ENCODE measurements around the gene PRICKLE4.
A peak's percentile ranks its signal among the peaks of the same experiment; 100 is the strongest.

PRICKLE4 gene

DNA sequence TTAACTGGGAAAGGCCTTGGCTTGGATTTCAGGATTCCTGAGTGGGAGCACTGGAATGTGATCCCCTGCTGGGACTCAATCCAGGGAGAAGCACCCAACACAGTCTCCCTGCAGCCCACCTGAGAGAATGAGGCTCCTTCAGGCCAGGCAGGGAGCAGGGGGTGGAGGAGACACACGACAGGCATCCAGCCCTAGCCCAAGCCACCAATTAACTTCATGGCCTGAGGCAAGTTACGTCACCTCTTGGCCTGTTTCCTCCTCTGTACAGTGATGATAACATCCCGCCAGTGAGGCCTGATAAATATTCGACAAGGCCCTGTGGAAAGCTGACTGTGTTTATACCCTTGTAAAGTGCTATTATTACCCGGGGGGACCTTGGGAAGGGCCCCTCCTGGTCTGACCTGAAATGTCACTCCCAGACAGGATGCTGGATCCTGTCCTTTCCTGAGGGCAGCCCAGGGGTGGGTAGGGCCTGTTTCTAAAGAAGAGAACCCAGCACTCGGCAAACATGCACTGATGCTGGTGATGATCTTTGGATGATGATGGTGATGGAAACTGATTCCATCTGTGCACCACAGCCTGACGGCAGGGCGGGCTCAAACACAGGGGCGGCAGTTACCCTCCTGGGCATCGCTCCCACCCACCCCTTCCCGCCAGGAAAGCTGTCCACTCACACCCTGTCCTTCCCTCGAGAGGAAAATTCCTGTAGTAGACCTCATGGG is 13.3 kb upstream of the PRICKLE4 start:
- Histone ChIP-seq H3K9me3 (ENCODE audit: control insufficient read depth, low read length) (no peaks in the 10 kb centered on the region), H3K27me3 (ENCODE audit: control insufficient read depth, insufficient read depth, low read length) (no peaks in the 10 kb centered on the region), H3K36me3 (ENCODE audit: control insufficient read depth, insufficient read depth, low read length) (peaks cover 5% of the 10 kb centered on the region), H3K4me1 (ENCODE audit: control insufficient read depth, insufficient read depth, low read length) (peaks cover 35% of the 10 kb centered on the region), H3K9ac (ENCODE audit: low read length) (peak overlapping the region; percentile 38), H3K4me3 (ENCODE audit: low read length) (no peak overlapping the region)

DNA sequence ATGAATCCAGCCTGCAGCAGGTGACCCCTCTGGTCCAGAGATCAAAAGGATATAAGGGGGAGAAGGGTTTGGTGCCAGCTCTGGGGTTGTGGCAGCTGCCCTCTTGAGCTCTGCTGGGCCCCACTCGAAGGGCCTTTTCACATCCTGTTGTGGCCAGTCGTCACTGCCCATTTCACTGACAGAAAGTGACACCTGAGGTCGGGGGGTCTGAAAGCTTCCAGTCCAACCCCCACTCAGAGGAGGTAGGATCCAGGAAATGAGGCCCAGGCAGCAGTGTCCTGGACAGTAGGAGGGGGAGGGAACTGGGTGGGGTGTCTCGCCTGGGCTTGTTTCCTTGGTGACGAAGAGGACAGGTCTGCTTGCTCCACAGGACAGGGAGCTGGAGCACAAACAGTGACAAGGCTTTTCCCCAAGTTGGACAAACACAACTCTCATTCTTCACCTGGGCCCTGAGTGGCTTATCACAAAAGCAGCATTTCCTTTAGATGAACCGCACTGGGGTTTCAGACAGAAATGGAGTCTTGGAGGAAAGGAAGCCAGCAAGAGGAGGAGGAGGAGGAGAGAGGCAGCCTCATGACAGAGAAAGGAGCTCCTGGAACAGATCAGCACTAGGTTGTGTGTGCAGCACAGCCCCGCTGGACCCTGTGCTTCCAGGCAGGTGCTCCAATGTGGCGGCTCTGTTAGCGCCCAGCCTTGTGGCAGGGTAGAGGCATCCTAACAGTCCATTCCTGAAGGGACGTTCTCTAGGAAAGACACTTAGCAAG is 11.9 kb upstream of the PRICKLE4 start:
- Histone ChIP-seq H3K9me3 (ENCODE audit: control insufficient read depth, low read length) (no peaks in the 10 kb centered on the region), H3K4me3 (ENCODE audit: low read length) (no peak overlapping the region), H3K36me3 (ENCODE audit: control insufficient read depth, insufficient read depth, low read length) (peaks cover 5% of the 10 kb centered on the region), H3K27me3 (ENCODE audit: control insufficient read depth, insufficient read depth, low read length) (no peaks in the 10 kb centered on the region), H3K4me1 (ENCODE audit: control insufficient read depth, insufficient read depth, low read length) (peaks cover 35% of the 10 kb centered on the region), H3K9ac (ENCODE audit: low read length) (peak overlapping the region; percentile 22)

DNA sequence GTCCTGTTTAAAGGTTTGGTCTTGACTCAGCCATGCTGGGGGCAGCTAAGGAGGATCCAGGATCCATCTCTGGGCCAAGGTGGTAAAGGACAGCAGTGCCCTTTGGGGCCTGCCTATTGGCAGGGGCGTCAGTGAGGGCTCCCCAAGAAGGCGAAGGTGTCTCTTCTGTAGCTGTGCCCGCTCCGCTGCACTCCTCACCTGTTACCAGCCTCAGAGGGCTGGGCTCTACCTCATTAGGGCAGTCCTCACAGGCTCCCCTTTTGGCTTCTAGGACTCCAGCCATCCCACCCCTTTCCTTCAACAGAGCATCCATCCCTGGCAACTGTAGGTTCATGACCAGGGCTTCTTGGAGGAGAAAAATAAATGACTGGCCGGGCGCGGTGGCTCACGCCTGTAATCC is 11.2 kb upstream of the PRICKLE4 start:
- Histone ChIP-seq H3K9me3 (ENCODE audit: control insufficient read depth, low read length) (no peaks in the 10 kb centered on the region), H3K4me3 (ENCODE audit: low read length) (no peak overlapping the region), H3K36me3 (ENCODE audit: control insufficient read depth, insufficient read depth, low read length) (peaks cover 5% of the 10 kb centered on the region), H3K27me3 (ENCODE audit: control insufficient read depth, insufficient read depth, low read length) (no peaks in the 10 kb centered on the region), H3K9ac (ENCODE audit: low read length) (peak overlapping the region; percentile 22), H3K4me1 (ENCODE audit: control insufficient read depth, insufficient read depth, low read length) (peaks cover 35% of the 10 kb centered on the region)

DNA sequence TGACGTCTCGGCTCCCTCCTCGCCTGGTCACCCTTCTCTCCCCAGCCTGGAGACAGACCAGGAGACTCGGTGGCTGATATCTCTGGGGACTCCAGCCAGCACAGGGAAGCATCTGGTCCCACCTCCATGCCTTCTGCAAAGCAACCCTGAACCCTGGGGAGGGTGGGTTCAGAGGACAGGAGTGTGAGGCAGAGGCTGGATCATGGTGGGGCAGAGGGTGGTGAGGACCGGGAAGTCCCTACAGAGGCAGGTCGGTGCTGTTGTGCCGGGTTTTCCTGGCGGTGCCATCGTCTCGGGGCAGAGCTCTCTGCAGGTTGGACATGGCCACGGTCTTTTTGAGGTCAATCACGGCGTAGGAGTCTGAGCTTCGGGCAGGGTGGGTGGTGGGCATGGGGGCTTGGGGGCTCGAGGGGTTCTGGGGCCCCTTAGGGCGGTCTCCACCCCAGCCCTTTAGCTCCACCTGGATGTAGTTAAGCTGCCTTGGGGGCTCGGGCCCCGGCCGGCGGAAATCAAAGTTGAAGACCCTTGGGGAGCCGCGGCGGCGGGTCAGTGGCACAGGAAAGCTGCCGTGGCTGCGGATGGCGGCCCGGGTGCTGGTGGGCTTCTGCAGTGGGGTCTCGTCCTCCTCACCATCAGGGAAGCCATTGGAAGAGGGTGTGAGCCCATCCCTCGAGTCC is 10.1 kb upstream of the PRICKLE4 start:
- H3K36me3 ChIP-seq (ENCODE audit: control insufficient read depth, insufficient read depth, low read length), result peaks cover 13% of the 10 kb centered on the region
- no peak overlapping the region for H3K9ac ChIP-seq (ENCODE audit: low read length)
- no peaks in the 10 kb centered on the region for H3K9me3 ChIP-seq (ENCODE audit: control insufficient read depth, low read length)
- no peaks in the 10 kb centered on the region for H3K27me3 ChIP-seq (ENCODE audit: control insufficient read depth, insufficient read depth, low read length)
- peaks cover 42% of the 10 kb centered on the region for H3K4me1 ChIP-seq (ENCODE audit: control insufficient read depth, insufficient read depth, low read length)
- H3K4me3 ChIP-seq (ENCODE audit: low read length), result no peak overlapping the region

DNA sequence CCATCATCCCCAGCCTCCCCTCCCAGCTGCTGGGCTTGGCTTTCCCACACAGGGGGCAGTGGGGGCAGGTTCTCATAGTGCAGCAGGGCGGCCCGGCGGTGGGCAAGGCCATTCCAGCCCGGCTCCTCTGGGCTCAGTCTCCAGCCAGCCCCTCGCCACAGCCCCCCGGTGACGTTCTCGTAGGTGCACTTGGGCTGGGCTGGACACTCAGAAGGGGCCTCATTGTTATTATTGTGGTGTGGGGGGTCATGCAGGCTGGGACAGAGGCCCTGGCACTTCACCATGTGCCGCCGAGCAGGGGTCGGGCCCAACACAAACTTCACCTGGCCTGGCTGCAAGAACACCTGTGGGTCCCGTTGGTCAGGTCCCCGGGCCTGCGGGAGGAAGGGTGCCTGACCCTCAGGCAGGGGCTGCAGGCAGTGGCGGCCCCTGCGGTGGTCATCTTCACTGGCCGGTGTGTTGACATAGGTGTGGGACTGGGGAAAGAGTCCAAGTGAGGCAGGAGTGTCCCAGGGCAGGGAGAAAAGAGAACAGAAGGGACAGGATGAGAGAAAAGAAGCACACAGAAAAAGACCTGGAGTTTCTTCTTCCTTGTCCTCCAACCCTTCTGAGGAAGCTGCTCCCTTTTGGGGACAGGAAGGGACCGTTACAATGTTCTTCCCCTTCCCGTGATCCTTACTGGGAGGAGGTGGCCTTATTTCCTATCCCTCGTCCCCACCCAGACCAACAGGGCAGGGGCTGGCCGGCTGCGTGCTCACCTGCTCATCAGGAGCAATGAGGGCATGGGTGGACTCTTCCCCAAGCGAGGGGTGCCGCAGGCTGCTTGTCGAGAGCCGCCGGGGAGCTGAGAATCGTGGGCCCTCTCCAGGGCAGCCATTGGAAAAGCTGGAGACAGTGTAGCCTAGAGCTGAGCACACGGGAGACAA is 9.3 kb upstream of the PRICKLE4 start:
- Histone ChIP-seq H3K36me3 (ENCODE audit: control insufficient read depth, insufficient read depth, low read length) (peaks cover 13% of the 10 kb centered on the region), H3K4me1 (ENCODE audit: control insufficient read depth, insufficient read depth, low read length) (peaks cover 46% of the 10 kb centered on the region), H3K9me3 (ENCODE audit: control insufficient read depth, low read length) (no peaks in the 10 kb centered on the region), H3K4me3 (ENCODE audit: low read length) (no peak overlapping the region), H3K27me3 (ENCODE audit: control insufficient read depth, insufficient read depth, low read length) (no peaks in the 10 kb centered on the region), H3K9ac (ENCODE audit: low read length) (no peak overlapping the region)

DNA sequence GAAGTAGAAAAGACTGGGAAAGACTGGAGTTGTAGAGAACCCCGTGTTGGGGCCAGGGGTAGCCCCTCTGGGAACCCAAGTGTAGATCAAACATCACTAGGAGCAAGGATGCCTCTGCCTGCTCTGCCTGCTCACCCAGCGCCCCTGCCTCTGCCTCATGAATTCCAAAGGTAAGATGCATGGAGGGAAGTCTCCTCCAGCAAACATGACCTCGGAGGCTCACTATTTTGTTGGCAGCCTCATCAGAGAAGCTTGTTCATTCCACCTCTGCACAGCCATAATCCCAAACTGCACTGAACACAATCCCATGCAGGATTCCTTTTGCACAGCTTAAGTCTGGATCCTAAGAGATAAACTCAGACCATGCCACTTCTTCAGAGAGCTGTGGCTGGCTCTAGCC is 5.7 kb upstream of the PRICKLE4 start:
- peaks cover 13% of the 10 kb centered on the region for H3K36me3 ChIP-seq (ENCODE audit: control insufficient read depth, insufficient read depth, low read length)
- H3K9me3 ChIP-seq (ENCODE audit: control insufficient read depth, low read length), result no peaks in the 10 kb centered on the region
- peaks cover 21% of the 10 kb centered on the region for H3K4me1 ChIP-seq (ENCODE audit: control insufficient read depth, insufficient read depth, low read length)

DNA sequence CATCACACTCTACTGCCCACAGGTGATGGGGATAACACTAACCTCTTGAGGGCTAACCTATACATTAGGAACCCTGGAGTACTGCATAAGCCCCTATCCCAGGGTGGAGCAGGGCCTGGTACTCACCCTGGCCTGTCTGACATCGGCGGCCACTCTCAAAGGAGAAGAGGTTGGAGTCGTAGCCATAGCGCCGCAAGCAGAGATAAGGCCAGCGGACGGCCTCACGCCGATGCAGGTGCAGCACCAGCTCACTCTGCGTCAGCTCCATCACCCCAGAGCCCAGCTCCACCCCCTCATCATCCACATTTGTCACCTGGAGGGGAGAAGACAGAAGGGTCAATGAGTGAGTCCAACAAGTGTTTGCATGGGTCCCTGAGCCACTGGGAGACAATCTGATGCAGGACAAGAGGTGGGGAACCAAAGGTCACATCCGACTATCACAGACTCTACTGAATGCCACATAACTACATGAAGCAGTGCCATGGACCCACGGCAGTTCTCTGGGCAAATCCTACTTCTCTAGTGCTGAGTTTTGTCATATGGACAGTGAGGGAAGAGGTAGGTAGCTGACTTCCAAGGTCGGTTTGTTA is 5.2 kb upstream of the PRICKLE4 start:
- no peak overlapping the region for H3K9ac ChIP-seq (ENCODE audit: low read length)
- no peaks in the 10 kb centered on the region for H3K27me3 ChIP-seq (ENCODE audit: control insufficient read depth, insufficient read depth, low read length)
- H3K36me3 ChIP-seq (ENCODE audit: control insufficient read depth, insufficient read depth, low read length), result peaks cover 13% of the 10 kb centered on the region
- H3K9me3 ChIP-seq (ENCODE audit: control insufficient read depth, low read length), result no peaks in the 10 kb centered on the region
- no peak overlapping the region for H3K4me3 ChIP-seq (ENCODE audit: low read length)
- H3K4me1 ChIP-seq (ENCODE audit: control insufficient read depth, insufficient read depth, low read length), result peaks cover 21% of the 10 kb centered on the region

More for the DNA sequence above, 5.7 kb upstream of the PRICKLE4 start:
- no peaks in the 10 kb centered on the region for H3K27me3 ChIP-seq (ENCODE audit: control insufficient read depth, insufficient read depth, low read length)
- no peak overlapping the region for H3K9ac ChIP-seq (ENCODE audit: low read length)
- no peak overlapping the region for H3K4me3 ChIP-seq (ENCODE audit: low read length)

DNA sequence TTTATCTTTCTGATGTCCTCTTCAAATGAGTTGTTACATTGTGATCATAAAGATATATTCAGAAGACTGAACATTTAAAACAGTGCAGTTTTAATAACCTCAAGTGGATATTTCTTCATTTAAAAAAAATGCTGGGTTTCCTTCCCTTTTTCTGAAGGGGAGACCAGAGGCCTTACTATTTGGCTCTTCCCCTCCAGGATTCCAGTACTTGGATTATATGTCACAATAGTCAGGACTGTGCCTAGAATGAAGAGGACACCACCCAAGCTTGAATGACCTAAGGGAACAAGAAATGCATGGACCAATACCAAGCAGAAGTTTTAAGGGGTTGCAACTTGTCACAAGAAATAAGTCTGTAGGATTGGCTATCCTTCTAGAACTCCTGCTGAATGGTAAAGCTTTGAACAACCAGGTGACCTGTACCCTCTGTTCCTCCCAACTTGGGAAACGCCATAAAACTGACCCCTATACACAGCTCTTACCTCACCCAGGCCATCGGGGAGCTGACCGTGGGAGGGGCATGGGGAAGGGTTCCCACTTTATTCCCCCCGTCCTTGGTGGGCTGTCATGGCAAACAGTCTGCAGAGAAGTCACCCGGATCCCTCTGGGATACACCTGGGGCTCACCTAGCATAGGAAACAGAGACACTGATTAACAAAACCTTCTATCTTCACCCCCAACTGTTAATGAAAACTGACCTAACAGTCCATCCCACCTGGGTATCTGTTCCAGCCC is 2.9 kb upstream of the PRICKLE4 start:
- Histone ChIP-seq H3K27me3 (ENCODE audit: control insufficient read depth, insufficient read depth, low read length) (no peaks in the 10 kb centered on the region), H3K4me1 (ENCODE audit: control insufficient read depth, insufficient read depth, low read length) (peaks cover 35% of the 10 kb centered on the region), H3K36me3 (ENCODE audit: control insufficient read depth, insufficient read depth, low read length) (peaks cover 8% of the 10 kb centered on the region), H3K4me3 (ENCODE audit: low read length) (no peak overlapping the region), H3K9ac (ENCODE audit: low read length) (no peak overlapping the region), H3K9me3 (ENCODE audit: control insufficient read depth, low read length) (no peaks in the 10 kb centered on the region)

DNA sequence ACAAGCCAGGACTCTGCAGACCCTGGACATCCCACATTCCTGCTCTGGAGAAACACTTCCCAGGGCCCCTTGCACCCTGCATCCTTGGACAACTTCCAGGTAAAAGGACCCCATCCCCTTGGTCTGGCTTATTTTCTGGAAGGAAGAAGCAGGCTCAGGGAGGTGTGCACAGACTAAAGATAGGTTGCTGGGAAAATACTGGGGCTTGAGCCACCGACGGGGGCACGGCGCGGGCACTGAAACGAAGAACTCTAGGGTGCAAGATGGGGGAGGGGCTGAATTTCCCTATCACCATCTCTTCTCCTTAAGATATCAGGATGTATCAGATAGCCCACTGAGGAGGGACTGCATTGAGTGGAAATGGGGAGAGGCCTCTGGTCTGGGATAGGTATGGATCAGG is 1.7 kb upstream of the PRICKLE4 start:
- peaks cover 8% of the 10 kb centered on the region for H3K36me3 ChIP-seq (ENCODE audit: control insufficient read depth, insufficient read depth, low read length)
- H3K4me1 ChIP-seq (ENCODE audit: control insufficient read depth, insufficient read depth, low read length), result peaks cover 45% of the 10 kb centered on the region
- H3K4me3 ChIP-seq (ENCODE audit: low read length), result peak overlapping the region; percentile 37
- H3K9me3 ChIP-seq (ENCODE audit: control insufficient read depth, low read length), result no peaks in the 10 kb centered on the region
- H3K27me3 ChIP-seq (ENCODE audit: control insufficient read depth, insufficient read depth, low read length), result no peaks in the 10 kb centered on the region
- H3K9ac ChIP-seq (ENCODE audit: low read length), result peak overlapping the region; percentile 55

DNA sequence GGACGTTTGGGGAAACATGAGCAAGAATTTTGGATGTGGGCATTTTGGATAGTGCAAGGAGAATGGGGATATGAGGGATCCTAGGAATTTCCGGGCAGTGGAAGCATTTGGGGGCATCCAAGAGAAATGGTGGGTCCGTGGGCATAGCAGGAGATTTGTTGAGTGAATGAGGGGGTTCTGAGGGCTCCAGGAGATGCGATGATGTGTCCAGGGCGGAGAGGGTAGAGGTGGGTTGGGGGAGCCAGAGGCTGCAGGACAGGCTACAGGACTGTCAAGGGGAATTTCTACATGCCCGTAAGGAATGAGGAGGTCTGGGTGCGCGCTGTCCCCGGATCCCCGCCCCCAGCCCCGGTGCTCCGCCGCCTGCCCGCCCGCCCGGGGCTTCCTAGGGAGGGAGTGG is 1.2 kb upstream of the PRICKLE4 start:
- peaks cover 50% of the 10 kb centered on the region for H3K4me1 ChIP-seq (ENCODE audit: control insufficient read depth, insufficient read depth, low read length)
- no peaks in the 10 kb centered on the region for H3K9me3 ChIP-seq (ENCODE audit: control insufficient read depth, low read length)
- H3K36me3 ChIP-seq (ENCODE audit: control insufficient read depth, insufficient read depth, low read length), result peaks cover 8% of the 10 kb centered on the region
- no peaks in the 10 kb centered on the region for H3K27me3 ChIP-seq (ENCODE audit: control insufficient read depth, insufficient read depth, low read length)
- H3K9ac ChIP-seq (ENCODE audit: low read length), result peak overlapping the region; percentile 55
- peak overlapping the region; percentile 37 for H3K4me3 ChIP-seq (ENCODE audit: low read length)
